ENCODE results near the gene IFNA2. TPM values are rescaled to one million over a fixed set of nuclear protein-coding genes. Genes with fewer than 3 reads are reported as not detected.
A peak's percentile ranks its signal among the peaks of the same experiment; 100 is the strongest.
"Not testable (repeated sequence)": the region's sequence is repeated elsewhere in the genome, so short reads cannot be mapped to it uniquely, and the experiment has no call there.

IFNA2 gene
- 0.08 TPM in 1 of 2 replicates, not detected in the other for polyA plus RNA-seq (2013)

DNA sequence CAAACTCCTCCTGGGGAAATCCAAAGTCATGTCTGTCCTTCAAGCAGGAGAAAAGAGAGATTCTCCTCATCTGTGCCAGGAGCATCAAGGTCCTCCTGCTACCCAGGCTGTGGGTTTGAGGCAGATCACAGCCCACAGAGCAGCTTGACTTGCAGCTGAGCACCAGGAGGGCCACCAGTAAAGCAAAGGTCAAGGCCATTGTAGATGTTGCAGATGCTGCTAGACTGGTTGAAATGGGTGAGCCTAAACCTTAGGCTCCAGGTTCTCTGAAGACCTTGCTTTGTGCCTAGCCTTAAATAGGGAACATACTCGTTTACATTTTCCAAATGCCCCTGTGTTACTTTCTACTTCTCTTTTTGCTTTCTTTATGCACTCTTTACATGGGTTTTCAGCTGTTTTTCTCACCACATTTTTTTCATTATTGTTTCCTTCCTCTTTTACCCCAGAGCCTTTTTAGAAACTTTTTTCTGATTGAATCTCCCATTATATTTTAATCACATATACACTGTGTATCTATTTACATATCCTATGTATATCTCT is at the start of gene IFNA2:
Gene IFNA2 (minus strand): TSS at position 268 of the 540 bp plus-strand sequence. CDS start 69 bp downstream, at position 199.
- no peaks in the 10 kb centered on the region for H3K27me3 ChIP-seq (ENCODE audit: insufficient read depth, low read length)
- no peak within 1 kb of the TSS for H4K8ac ChIP-seq (ENCODE audit: low read depth, low read length)
- DNase-seq = no peak
- no peaks in the 10 kb centered on the region for H3K79me2 ChIP-seq (ENCODE audit: control insufficient read depth, insufficient read depth, low read length, poor library complexity)
- H3K27ac ChIP-seq (ENCODE audit: low read depth, low read length) = no peak within 1 kb of the TSS
- no peak within 1 kb of the TSS for H3K23ac ChIP-seq (ENCODE audit: low read length)
- no peak within 1 kb of the TSS for H3K18ac ChIP-seq (ENCODE audit: low read length)
- no peak within 1 kb of the TSS for H3K4ac ChIP-seq (ENCODE audit: low read depth, low read length)
- H3K4me3 ChIP-seq (ENCODE audit: low read depth, low read length) = no peak within 1 kb of the TSS
- no peak within 1 kb of the TSS for H3K14ac ChIP-seq (ENCODE audit: low read length)
- H3K9me3 ChIP-seq (ENCODE audit: insufficient read depth, low read depth, low read length) = no peaks in the 10 kb centered on the region
- no peak within 1 kb of the TSS for H2BK12ac ChIP-seq (ENCODE audit: low read length)
- H2AK5ac ChIP-seq (ENCODE audit: low read length) = no peak within 1 kb of the TSS
- WGBS (ENCODE audit: extremely low coverage, insufficient coverage, insufficient read length) = no CpG with 5 or more reads among the region's 1 CpG
- H3K9ac ChIP-seq (ENCODE audit: low read length) = no peak within 1 kb of the TSS
- no peak within 1 kb of the TSS for H2BK5ac ChIP-seq (ENCODE audit: low read depth, low read length, poor library complexity)
- H3K4me2 ChIP-seq (ENCODE audit: low read length) = no peak within 1 kb of the TSS
- H4K12ac ChIP-seq (ENCODE audit: low read depth, low read length) = no peak within 1 kb of the TSS
- no peak within 1 kb of the TSS for H4K91ac ChIP-seq (ENCODE audit: low read depth, low read length)
- no peaks in the 10 kb centered on the region for H3K36me3 ChIP-seq (ENCODE audit: control insufficient read depth in 1 of 2, insufficient read depth in 2 of 2, low read length in 2 of 2)
- H2BK120ac ChIP-seq (ENCODE audit: insufficient read depth, low read length, poor library complexity) = no peak within 1 kb of the TSS
- H3K4me1 ChIP-seq (ENCODE audit: control insufficient read depth in 1 of 2, insufficient read depth in 2 of 2, low read length in 2 of 2) = no peaks in the 10 kb centered on the region
- no peak within 1 kb of the TSS for H2AFZ ChIP-seq (ENCODE audit: insufficient read depth, low read length, poor library complexity)
- no peaks in the 10 kb centered on the region for H3K79me1 ChIP-seq (ENCODE audit: low read length)

- H3K79me1 ChIP-seq (ENCODE audit: low read length); H3K14ac ChIP-seq (ENCODE audit: low read length); H2BK120ac ChIP-seq (ENCODE audit: insufficient read depth, low read length, poor library complexity); H4K8ac ChIP-seq (ENCODE audit: low read depth, low read length); H3K27ac ChIP-seq (ENCODE audit: low read depth, low read length); H3K23ac ChIP-seq (ENCODE audit: low read length); H3K4ac ChIP-seq (ENCODE audit: low read depth, low read length); H3K18ac ChIP-seq (ENCODE audit: low read length); H3K4me2 ChIP-seq (ENCODE audit: low read length); H3K27me3 ChIP-seq (ENCODE audit: insufficient read depth, low read length); H3K36me3 ChIP-seq (ENCODE audit: control insufficient read depth in 1 of 2, insufficient read depth in 2 of 2, low read length in 2 of 2); H2BK5ac ChIP-seq (ENCODE audit: low read depth, low read length, poor library complexity); H3K9ac ChIP-seq (ENCODE audit: low read length); H3K4me3 ChIP-seq (ENCODE audit: low read depth, low read length); H3K79me2 ChIP-seq (ENCODE audit: control insufficient read depth, insufficient read depth, low read length, poor library complexity); H4K91ac ChIP-seq (ENCODE audit: low read depth, low read length); H2AK5ac ChIP-seq (ENCODE audit: low read length); H2BK12ac ChIP-seq (ENCODE audit: low read length); H3K9me3 ChIP-seq (ENCODE audit: insufficient read depth, low read depth, low read length); H2AFZ ChIP-seq (ENCODE audit: insufficient read depth, low read length, poor library complexity); H3K4me1 ChIP-seq (ENCODE audit: control insufficient read depth in 1 of 2, insufficient read depth in 2 of 2, low read length in 2 of 2); DNase-seq; H4K12ac ChIP-seq (ENCODE audit: low read depth, low read length): not testable (repeated sequence)
- WGBS (ENCODE audit: extremely low coverage, insufficient coverage, insufficient read length) = no CpG with 5 or more reads among the region's 7 CpGs
Observed at GRCh38 chr9:21435015-21435383, 49.8 kb upstream of the IFNA2 start.

GRCh38 chr9:21434202-21435014 is 49.2 kb upstream of the IFNA2 start:
- Histone ChIP-seq H3K4me2 (ENCODE audit: low read length) (no peak overlapping the region), H3K36me3 (ENCODE audit: control insufficient read depth in 1 of 2, insufficient read depth in 2 of 2, low read length in 2 of 2) (no peaks in the 10 kb centered on the region), H3K23ac (ENCODE audit: low read length) (no peak overlapping the region), H3K4me3 (ENCODE audit: low read depth, low read length) (no peak overlapping the region), H2BK12ac (ENCODE audit: low read length) (no peak overlapping the region), H3K79me1 (ENCODE audit: low read length) (no peaks in the 10 kb centered on the region), H2AK5ac (ENCODE audit: low read length) (no peak overlapping the region), H3K9me3 (ENCODE audit: insufficient read depth, low read depth, low read length) (no peaks in the 10 kb centered on the region), H3K27ac (ENCODE audit: low read depth, low read length) (no peak overlapping the region), H3K18ac (ENCODE audit: low read length) (no peak overlapping the region), H2BK120ac (ENCODE audit: insufficient read depth, low read length, poor library complexity) (no peak overlapping the region), H2BK5ac (ENCODE audit: low read depth, low read length, poor library complexity) (no peak overlapping the region), H3K79me2 (ENCODE audit: control insufficient read depth, insufficient read depth, low read length, poor library complexity) (no peaks in the 10 kb centered on the region), H4K8ac (ENCODE audit: low read depth, low read length) (no peak overlapping the region), H3K4ac (ENCODE audit: low read depth, low read length) (no peak overlapping the region), H3K4me1 (ENCODE audit: control insufficient read depth in 1 of 2, insufficient read depth in 2 of 2, low read length in 2 of 2) (peaks cover 0 to 3% of the 10 kb centered on the region in 2 experiments), H4K91ac (ENCODE audit: low read depth, low read length) (no peak overlapping the region), H3K9ac (ENCODE audit: low read length) (no peak overlapping the region), H2AFZ (ENCODE audit: insufficient read depth, low read length, poor library complexity) (no peak overlapping the region), H3K14ac (ENCODE audit: low read length) (no peak overlapping the region), H3K27me3 (ENCODE audit: insufficient read depth, low read length) (no peaks in the 10 kb centered on the region), H4K12ac (ENCODE audit: low read depth, low read length) (no peak overlapping the region)
- DNase-seq = peak; percentile 46 to 91
- WGBS (ENCODE audit: extremely low coverage, insufficient coverage, insufficient read length) = no CpG with 5 or more reads among the region's 9 CpGs

DNA sequence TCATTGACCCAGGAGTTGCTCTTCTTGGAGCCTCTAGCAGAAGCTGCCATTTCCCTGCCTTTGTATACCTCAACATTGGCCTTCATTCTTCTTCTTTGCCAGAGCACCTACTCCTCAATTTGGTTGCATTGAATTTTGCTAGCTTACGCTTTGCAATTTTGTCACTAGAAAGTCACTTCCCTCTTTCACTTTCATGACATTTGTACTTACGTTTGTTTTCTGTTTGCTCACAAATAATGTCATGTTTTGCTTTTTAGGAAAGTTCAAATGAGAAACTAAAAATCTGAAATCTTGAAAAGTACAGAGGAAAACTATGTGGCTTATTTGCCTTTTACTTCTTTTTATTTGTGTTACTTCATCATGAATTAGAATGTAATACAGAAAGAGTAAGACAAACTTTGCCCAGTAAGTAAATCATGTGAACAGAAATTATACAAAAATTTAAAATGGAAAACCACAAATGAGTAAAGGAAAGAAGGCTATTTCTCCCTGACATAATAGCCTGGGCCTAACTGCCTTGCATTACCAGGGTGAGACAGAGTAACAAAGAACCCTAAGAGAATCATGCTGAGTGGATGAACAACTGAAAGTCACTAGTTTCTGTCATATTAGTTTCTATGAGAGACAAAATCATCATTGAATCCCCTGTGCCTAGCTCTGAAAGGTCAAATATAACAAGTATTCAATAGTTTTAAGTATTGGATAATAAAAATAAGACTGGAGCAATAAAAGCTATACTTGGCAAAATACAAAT is 47.7 kb upstream of the IFNA2 start:
- Histone ChIP-seq H3K18ac (ENCODE audit: low read length) (no peak overlapping the region), H3K79me1 (ENCODE audit: low read length) (no peaks in the 10 kb centered on the region), H3K4me2 (ENCODE audit: low read length) (no peak overlapping the region), H3K79me2 (ENCODE audit: control insufficient read depth, insufficient read depth, low read length, poor library complexity) (no peaks in the 10 kb centered on the region), H3K36me3 (ENCODE audit: control insufficient read depth in 1 of 2, insufficient read depth in 2 of 2, low read length in 2 of 2) (no peaks in the 10 kb centered on the region), H2BK120ac (ENCODE audit: insufficient read depth, low read length, poor library complexity) (no peak overlapping the region), H2AFZ (ENCODE audit: insufficient read depth, low read length, poor library complexity) (no peak overlapping the region), H4K91ac (ENCODE audit: low read depth, low read length) (no peak overlapping the region), H3K9ac (ENCODE audit: low read length) (no peak overlapping the region), H3K4ac (ENCODE audit: low read depth, low read length) (no peak overlapping the region), H2BK12ac (ENCODE audit: low read length) (no peak overlapping the region), H2BK5ac (ENCODE audit: low read depth, low read length, poor library complexity) (no peak overlapping the region), H3K4me1 (ENCODE audit: control insufficient read depth in 1 of 2, insufficient read depth in 2 of 2, low read length in 2 of 2) (peaks cover 0 to under 1% of the 10 kb centered on the region in 2 experiments), H3K27me3 (ENCODE audit: insufficient read depth, low read length) (no peaks in the 10 kb centered on the region), H3K9me3 (ENCODE audit: insufficient read depth, low read depth, low read length) (no peaks in the 10 kb centered on the region), H3K14ac (ENCODE audit: low read length) (no peak overlapping the region), H2AK5ac (ENCODE audit: low read length) (no peak overlapping the region), H3K27ac (ENCODE audit: low read depth, low read length) (no peak overlapping the region), H3K4me3 (ENCODE audit: low read depth, low read length) (no peak overlapping the region), H4K8ac (ENCODE audit: low read depth, low read length) (no peak overlapping the region), H3K23ac (ENCODE audit: low read length) (no peak overlapping the region), H4K12ac (ENCODE audit: low read depth, low read length) (no peak overlapping the region)
- no peak for DNase-seq
- no CpG with 5 or more reads among the region's 2 CpGs for WGBS (ENCODE audit: extremely low coverage, insufficient coverage, insufficient read length)

Data from trophoblast cell (in vitro differentiated cells and primary cell).